NB4 (cell line): ENCODE results near the gene TNFAIP6.

Experiments
- MYC ChIP-seq: IDR thresholded peaks from 2 replicates; pipeline ENCODE4 v1.6.1; 2011; ENCODE audit warnings: low read depth, low read length
- POLR2A ChIP-seq: IDR thresholded peaks from 2 replicates; pipeline ENCODE4 v1.6.1; 2011; ENCODE audit warnings: mild to moderate bottlenecking; ENCODE audit not compliant: insufficient read length; ENCODE audit errors: extremely low read depth
- TF ChIP-seq, protein P1 (sequence below): IDR thresholded peaks from one replicate; pipeline ENCODE4 v1.5.1; 2012; ENCODE audit warnings: low read depth, low read length
- TF ChIP-seq, protein P2 (sequence below): IDR thresholded peaks from 2 replicates; pipeline ENCODE4 v1.6.1; 2011; ENCODE audit warnings: low read depth, low read length

DNA sequence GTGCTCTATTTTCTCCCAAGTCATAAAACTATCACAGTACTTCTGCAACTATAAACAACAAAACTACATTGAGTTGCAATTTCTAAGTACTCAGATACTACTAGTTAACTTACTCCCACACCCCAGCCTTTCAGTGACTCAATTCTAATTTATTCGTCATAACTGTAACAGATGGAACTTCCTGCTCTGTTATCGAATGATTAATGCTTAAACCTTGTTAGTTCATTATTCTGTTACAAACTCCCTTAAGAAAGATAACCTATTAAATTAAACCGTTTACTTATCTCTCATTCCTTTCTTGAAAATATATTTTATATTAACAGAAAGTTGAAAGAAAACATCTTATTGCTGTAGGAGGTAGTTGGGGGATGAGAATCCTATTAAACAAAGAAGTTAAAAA lies 17.0 kb downstream of the TNFAIP6 start:
- TF ChIP-seq, protein P1, sequence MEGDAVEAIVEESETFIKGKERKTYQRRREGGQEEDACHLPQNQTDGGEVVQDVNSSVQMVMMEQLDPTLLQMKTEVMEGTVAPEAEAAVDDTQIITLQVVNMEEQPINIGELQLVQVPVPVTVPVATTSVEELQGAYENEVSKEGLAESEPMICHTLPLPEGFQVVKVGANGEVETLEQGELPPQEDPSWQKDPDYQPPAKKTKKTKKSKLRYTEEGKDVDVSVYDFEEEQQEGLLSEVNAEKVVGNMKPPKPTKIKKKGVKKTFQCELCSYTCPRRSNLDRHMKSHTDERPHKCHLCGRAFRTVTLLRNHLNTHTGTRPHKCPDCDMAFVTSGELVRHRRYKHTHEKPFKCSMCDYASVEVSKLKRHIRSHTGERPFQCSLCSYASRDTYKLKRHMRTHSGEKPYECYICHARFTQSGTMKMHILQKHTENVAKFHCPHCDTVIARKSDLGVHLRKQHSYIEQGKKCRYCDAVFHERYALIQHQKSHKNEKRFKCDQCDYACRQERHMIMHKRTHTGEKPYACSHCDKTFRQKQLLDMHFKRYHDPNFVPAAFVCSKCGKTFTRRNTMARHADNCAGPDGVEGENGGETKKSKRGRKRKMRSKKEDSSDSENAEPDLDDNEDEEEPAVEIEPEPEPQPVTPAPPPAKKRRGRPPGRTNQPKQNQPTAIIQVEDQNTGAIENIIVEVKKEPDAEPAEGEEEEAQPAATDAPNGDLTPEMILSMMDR, result no peak
- no peak for TF ChIP-seq POLR2A
- TF ChIP-seq, protein P2, sequence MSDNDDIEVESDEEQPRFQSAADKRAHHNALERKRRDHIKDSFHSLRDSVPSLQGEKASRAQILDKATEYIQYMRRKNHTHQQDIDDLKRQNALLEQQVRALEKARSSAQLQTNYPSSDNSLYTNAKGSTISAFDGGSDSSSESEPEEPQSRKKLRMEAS, result no peak
- TF ChIP-seq MYC, result no peak
